HepG2 (cell line): ENCODE data around the gene OIT3. TPM values are rescaled to one million over a fixed set of nuclear protein-coding genes. Genes with fewer than 3 reads are reported as not detected.

Experiments
- ARID5B ChIP-seq: IDR thresholded peaks from 2 replicates; pipeline ENCODE4 v1.4.0; 2020; ENCODE audit warnings: mild to moderate bottlenecking, missing genetic modification reagents
- BHLHE40 ChIP-seq: IDR thresholded peaks from 2 replicates; pipeline ENCODE4 v1.6.1; 2011; ENCODE audit warnings: low read length, improper control_type of control experiment
- CENPT ChIP-seq: sonication (generic); formaldehyde crosslinking; IDR thresholded peaks from 2 replicates; pipeline ENCODE4 v1.8.0; 2022; ENCODE audit warnings: low read depth, mild to moderate bottlenecking, moderate library complexity, missing genetic modification reagents
- HIC2 ChIP-seq: sonication (generic); formaldehyde crosslinking; IDR thresholded peaks from 2 replicates; pipeline ENCODE4 v1.9.0; 2022; ENCODE audit warnings: low read depth, missing genetic modification reagents
- KLF16 ChIP-seq, 2 experiments: sonication (generic) in 1 of 2; formaldehyde crosslinking in 1 of 2; IDR thresholded peaks; 2 replicates each; pipeline versions ENCODE4 v1.6.1 to v1.8.0; 2016 to 2023; ENCODE audit warnings: missing genetic modification reagents in 2 of 2, missing compliant biosample characterization in 1 of 2
- POLR2G ChIP-seq: fragments of 200-400 bp; formaldehyde crosslinking; IDR thresholded peaks from 2 replicates; pipeline ENCODE4 v1.6.1; 2018; ENCODE audit warnings: mild to moderate bottlenecking, low read depth, low read length, moderate library complexity
- RNF219 ChIP-seq: sonication (generic); formaldehyde crosslinking; IDR thresholded peaks from 2 replicates; pipeline ENCODE4 v1.5.0; 2020; ENCODE audit warnings: mild to moderate bottlenecking, missing genetic modification reagents
- RORA ChIP-seq: sonication (generic); formaldehyde crosslinking; IDR thresholded peaks from 2 replicates; pipeline ENCODE4 v1.5.0; 2020; ENCODE audit warnings: mild to moderate bottlenecking, missing genetic modification reagents, moderate library complexity
- SMARCC2 ChIP-seq: fragments of 450-650 bp; IDR thresholded peaks from 2 replicates; pipeline ENCODE4 v1.6.1; 2017; ENCODE audit warnings: antibody characterized with exemption, mild to moderate bottlenecking
- TRIM22 ChIP-seq: fragments of 450-650 bp; IDR thresholded peaks from 2 replicates; pipeline ENCODE4 v1.6.1; 2017
- ZBTB25 ChIP-seq: IDR thresholded peaks from 2 replicates; pipeline ENCODE4 v1.6.1; 2018; ENCODE audit warnings: missing genetic modification reagents
- ZBTB7B ChIP-seq: sonication (generic); formaldehyde crosslinking; IDR thresholded peaks from 2 replicates; pipeline ENCODE4 v1.4.0; 2020; ENCODE audit warnings: missing genetic modification reagents
- ZC3H13 ChIP-seq: sonication (generic); formaldehyde crosslinking; IDR thresholded peaks from 2 replicates; pipeline ENCODE4 v1.8.1; 2023; ENCODE audit warnings: mild to moderate bottlenecking, missing genetic modification reagents, moderate library complexity
- ZFAT ChIP-seq: sonication (generic); formaldehyde crosslinking; conservative IDR thresholded peaks from 2 replicates; pipeline ENCODE4 v1.8.1; 2023; ENCODE audit warnings: missing genetic modification reagents, inconsistent platforms
- ZNF30 ChIP-seq: sonication (generic); formaldehyde crosslinking; IDR thresholded peaks from 2 replicates; pipeline ENCODE4 v1.5.0; 2020; ENCODE audit warnings: mild to moderate bottlenecking, missing genetic modification reagents
- ZNF382 ChIP-seq: sonication (generic); formaldehyde crosslinking; IDR thresholded peaks from 2 replicates; pipeline ENCODE4 v1.5.0; 2020; ENCODE audit warnings: missing genetic modification reagents, mild to moderate bottlenecking, borderline replicate concordance
- ZNF614 ChIP-seq: IDR thresholded peaks from 2 replicates; pipeline ENCODE4 v1.6.1; 2018; ENCODE audit warnings: missing biosample characterization, missing genetic modification reagents, inconsistent platforms, borderline replicate concordance
- ZNF616 ChIP-seq: sonication (generic); formaldehyde crosslinking; IDR thresholded peaks from 2 replicates; pipeline ENCODE4 v1.5.0; 2020; ENCODE audit warnings: low read depth, mild to moderate bottlenecking, missing genetic modification reagents
- polyA plus RNA-seq, 8 experiments: library from polyadenylated mRNA; depleted of rRNA in 3 of 8; stranded (reverse) in 7 of 8; unstranded in 1 of 8; fragments of >200 nt; fragmentation: Illumina TruSeq in 4 of 8; extraction: Trizol in 4 of 8; gene quantifications; 2 replicates each; pipeline versions ENCODE4 v1.2.1 to v1.2.3, GENCODE V29; 2011 to 2016; ENCODE audit warnings: low read depth in 4 of 8, missing spikeins in 1 of 8, mixed read lengths in 1 of 8; ENCODE audit not compliant: insufficient read depth in 1 of 8
- total RNA-seq, 5 experiments: library from RNA; depleted of rRNA; stranded (reverse); fragments of >200 nt; fragmentation: Illumina TruSeq; extraction: Trizol; gene quantifications; 2 replicates each; pipeline ENCODE4 v1.2.3, GENCODE V29; 2016; ENCODE audit warnings: low read depth in 1 of 5

The OIT3 gene
- total and polyA plus RNA-seq, 2 of the 13 experiments (the other 11 are each of a cell fraction or from before 2014, with no cell fraction given): not detected

- no peak for TF ChIP-seq ARID5B (CRISPR knock-in tag)
- no peak for TF ChIP-seq ZFAT (CRISPR knock-in tag)
- TF ChIP-seq ZNF30 (CRISPR knock-in tag): no peak
- peak; percentile 43; the same call in 1 of the 2 replicates for TF ChIP-seq POLR2G
- TF ChIP-seq TRIM22: no peak
- TF ChIP-seq CENPT (CRISPR knock-in tag): no peak
- no peak for TF ChIP-seq ZNF382 (CRISPR knock-in tag)
- no peak for TF ChIP-seq ZBTB25 (CRISPR knock-in tag)
- no peak for TF ChIP-seq RNF219 (CRISPR knock-in tag)
- TF ChIP-seq ZNF614 (CRISPR knock-in tag): no peak
- TF ChIP-seq SMARCC2: no peak
- no peak for TF ChIP-seq ZC3H13
- TF ChIP-seq KLF16 (CRISPR knock-in tag; IDR thresholded peaks at IDR 0.05): no peak
- TF ChIP-seq ZNF616 (CRISPR knock-in tag): no peak
- TF ChIP-seq ZBTB7B (CRISPR knock-in tag): no peak; the same call in 1 of the 2 replicates
- TF ChIP-seq HIC2 (CRISPR knock-in tag): no peak
- no peak for TF ChIP-seq BHLHE40
- no peak for TF ChIP-seq RORA (CRISPR knock-in tag)
Observed at GRCh38 chr10:72954596-72955554, 61.3 kb downstream of the OIT3 start, which contains the start of gene PLA2G12B (continued).
